ENCODE measurements around the gene ARVCF. TPM values are rescaled to one million over a fixed set of nuclear protein-coding genes. Genes with fewer than 3 reads are reported as not detected.

The ARVCF gene, protein sequence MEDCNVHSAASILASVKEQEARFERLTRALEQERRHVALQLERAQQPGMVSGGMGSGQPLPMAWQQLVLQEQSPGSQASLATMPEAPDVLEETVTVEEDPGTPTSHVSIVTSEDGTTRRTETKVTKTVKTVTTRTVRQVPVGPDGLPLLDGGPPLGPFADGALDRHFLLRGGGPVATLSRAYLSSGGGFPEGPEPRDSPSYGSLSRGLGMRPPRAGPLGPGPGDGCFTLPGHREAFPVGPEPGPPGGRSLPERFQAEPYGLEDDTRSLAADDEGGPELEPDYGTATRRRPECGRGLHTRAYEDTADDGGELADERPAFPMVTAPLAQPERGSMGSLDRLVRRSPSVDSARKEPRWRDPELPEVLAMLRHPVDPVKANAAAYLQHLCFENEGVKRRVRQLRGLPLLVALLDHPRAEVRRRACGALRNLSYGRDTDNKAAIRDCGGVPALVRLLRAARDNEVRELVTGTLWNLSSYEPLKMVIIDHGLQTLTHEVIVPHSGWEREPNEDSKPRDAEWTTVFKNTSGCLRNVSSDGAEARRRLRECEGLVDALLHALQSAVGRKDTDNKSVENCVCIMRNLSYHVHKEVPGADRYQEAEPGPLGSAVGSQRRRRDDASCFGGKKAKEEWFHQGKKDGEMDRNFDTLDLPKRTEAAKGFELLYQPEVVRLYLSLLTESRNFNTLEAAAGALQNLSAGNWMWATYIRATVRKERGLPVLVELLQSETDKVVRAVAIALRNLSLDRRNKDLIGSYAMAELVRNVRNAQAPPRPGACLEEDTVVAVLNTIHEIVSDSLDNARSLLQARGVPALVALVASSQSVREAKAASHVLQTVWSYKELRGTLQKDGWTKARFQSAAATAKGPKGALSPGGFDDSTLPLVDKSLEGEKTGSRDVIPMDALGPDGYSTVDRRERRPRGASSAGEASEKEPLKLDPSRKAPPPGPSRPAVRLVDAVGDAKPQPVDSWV
- total RNA-seq = under 1 TPM; 0.50 to 0.70 TPM

DNA sequence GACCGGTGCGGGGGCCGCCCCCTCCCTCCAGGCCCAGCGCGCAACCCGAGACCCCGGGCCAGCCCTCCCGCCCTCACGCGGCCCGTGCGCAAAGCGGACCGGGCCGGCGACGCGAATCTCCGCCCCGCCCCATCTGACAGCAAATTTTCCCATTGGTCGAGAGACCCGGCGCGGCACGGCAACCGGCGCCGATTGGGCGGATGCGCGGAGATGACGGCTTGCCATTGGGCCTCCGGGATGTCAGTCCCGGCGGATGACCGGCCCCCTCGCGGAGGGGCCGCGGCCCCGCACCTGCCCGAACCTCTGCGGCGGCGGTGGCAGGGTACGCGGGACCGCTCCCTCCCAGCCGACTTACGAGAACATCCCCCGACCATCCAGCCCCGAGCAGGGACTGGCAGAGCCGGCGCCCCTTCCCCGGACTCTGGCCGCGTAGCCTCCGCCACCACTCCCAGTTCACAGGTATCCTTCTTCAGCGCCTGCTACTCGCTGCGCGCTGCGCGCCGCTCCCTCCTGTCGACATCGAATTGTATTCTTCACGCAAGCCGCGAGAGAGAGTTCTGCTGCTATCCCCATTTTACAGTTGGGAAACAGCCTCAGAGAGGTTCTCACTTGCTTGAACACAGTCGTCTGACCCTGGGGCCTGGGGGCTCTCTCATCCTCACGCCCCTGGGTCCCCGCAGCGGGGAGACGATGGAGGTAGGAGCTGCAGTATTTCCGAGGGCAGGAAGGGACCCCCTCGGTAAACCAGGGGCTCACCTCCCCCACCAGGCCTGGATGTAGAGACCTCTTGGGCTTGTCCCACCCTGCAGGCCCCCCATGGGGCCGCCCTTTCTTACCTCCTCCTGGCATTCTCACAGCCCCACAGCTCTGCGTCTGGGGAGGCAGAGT is at the start of gene ARVCF:
TSS of gene ARVCF (minus strand) at position 90 of the 888 bp plus-strand sequence. CDS start 26,029 bp downstream, outside the sequence.
- Mint-ChIP-seq H3K36me3 (no peaks in the 10 kb centered on the region), H3K27me3 (peaks cover 37% of the 10 kb centered on the region), H3K9me3 (ENCODE audit: low read depth) (no peaks in the 10 kb centered on the region), H3K4me1 (peaks cover 19% of the 10 kb centered on the region), H3K4me3 (peak within 1 kb of the TSS; percentile 72), H3K27ac (no peak within 1 kb of the TSS)
- ATAC-seq (peak; percentile 77), DNase-seq (peak; percentile 92)
- CTCF ChIA-PET = interaction anchor here (0.9 to 1.1 kb wide), 2 partner anchors 46 to 94 kb away, joined by 3 read pairs; no protein-coding TSS in a partner anchor

DNA sequence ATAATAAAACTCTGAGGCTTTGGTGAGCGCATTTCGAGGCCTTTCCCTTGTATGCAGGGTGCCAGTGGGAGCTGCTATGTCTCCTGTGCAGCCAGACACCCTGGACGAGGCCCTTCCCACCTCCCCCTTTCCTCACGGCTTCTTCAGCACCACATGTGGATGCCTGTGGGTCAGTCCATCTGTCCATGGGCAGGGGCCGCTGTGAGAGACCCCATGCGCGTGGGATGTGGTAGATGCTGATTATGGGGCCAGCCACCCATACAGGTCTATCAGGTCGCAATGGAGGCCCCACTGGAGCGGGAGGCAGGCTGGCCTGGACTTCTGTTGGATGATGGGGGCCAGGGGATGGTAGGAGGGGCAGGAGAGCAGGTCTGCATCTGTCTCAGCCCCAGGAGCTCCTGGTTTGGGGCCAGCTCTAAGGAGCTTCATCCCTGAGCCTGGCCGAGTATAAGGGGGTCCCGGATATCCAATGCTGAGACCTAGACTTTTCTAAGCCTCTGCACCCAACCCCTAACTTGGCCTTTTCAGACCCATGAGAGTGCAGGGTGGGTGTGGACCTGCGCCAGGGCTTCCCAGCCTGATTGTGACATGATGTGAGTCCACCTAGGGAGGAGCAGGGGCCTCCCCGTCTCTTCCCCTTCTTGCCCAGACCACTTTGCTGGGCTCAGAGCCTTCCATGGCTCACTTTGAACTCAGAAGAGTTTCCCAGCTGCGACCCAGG is 49.4 kb upstream of the ARVCF start:
- peaks cover 3% of the 10 kb centered on the region for H3K36me3 Mint-ChIP-seq
- H3K27me3 Mint-ChIP-seq = no peaks in the 10 kb centered on the region
- H3K9me3 Mint-ChIP-seq (ENCODE audit: low read depth) = no peaks in the 10 kb centered on the region
- ATAC-seq = no peak
- CTCF ChIA-PET = interaction anchor here (1.1 kb wide), 1 partner anchor 52 kb away, joined by 3 read pairs; no protein-coding TSS in a partner anchor
- H3K27ac Mint-ChIP-seq = no peak overlapping the region
- H3K4me1 Mint-ChIP-seq = no peaks in the 10 kb centered on the region
- no peak overlapping the region for H3K4me3 Mint-ChIP-seq
- DNase-seq = no peak

DNA sequence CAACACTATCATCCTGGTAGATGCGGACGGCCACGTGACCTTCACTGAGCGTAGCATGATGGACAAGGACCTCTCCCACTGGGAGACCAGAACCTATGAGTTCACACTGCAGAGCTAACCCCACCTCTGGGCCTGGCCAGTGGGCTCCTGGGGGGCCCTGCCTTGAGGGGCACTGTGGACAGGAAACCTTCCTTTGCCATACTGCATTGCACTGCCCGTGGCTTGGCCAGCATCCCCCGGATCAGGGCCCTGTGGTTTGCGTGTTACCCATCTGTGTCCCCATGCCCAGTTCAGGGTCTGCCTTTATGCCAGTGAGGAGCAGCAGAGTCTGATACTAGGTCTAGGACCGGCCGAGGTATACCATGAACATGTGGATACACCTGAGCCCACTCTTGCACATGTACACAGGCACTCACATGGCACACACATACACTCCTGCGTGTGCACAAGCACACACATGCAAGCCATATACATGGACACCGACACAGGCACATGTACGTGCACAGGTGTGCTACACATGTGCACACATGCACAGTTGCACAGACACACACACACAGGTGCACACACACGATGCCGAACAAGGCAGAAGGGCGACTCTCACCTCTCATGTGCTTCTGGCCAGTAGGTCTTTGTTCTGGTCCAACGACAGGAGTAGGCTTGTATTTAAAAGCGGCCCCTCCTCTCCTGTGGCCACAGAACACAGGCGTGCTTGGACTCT is 48.1 kb upstream of the ARVCF start:
- Mint-ChIP-seq H3K4me1 (peaks cover 2% of the 10 kb centered on the region), H3K27me3 (no peaks in the 10 kb centered on the region), H3K36me3 (peaks cover 3% of the 10 kb centered on the region), H3K27ac (no peak overlapping the region), H3K4me3 (no peak overlapping the region), H3K9me3 (ENCODE audit: low read depth) (no peaks in the 10 kb centered on the region)
- ATAC-seq (no peak), DNase-seq (no peak)
- CTCF ChIA-PET = no interaction called here

DNA sequence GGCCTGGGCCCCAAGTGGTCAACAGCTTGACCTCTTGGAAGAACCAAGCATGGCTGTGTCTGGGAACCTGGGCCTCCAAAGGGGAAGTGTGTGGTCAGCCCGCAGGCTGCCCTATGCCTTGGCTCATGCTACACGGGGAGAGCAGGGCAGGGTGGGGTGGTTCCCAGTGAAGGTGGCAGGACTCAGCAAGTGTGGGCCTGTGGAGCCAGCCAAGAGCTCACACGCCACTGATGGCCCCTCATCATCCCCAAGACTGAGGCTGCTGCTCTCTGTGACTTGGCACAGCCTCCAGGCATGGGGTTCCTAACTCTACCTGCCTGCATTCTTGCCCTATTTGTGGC is 47.5 kb upstream of the ARVCF start:
- no peak for DNase-seq
- CTCF ChIA-PET = no interaction called here
- peaks cover 3% of the 10 kb centered on the region for H3K36me3 Mint-ChIP-seq
- H3K9me3 Mint-ChIP-seq (ENCODE audit: low read depth) = no peaks in the 10 kb centered on the region
- H3K27me3 Mint-ChIP-seq = no peaks in the 10 kb centered on the region
- no peak for ATAC-seq
- H3K27ac Mint-ChIP-seq = no peak overlapping the region
- H3K4me1 Mint-ChIP-seq = peaks cover 8% of the 10 kb centered on the region
- no peak overlapping the region for H3K4me3 Mint-ChIP-seq

DNA sequence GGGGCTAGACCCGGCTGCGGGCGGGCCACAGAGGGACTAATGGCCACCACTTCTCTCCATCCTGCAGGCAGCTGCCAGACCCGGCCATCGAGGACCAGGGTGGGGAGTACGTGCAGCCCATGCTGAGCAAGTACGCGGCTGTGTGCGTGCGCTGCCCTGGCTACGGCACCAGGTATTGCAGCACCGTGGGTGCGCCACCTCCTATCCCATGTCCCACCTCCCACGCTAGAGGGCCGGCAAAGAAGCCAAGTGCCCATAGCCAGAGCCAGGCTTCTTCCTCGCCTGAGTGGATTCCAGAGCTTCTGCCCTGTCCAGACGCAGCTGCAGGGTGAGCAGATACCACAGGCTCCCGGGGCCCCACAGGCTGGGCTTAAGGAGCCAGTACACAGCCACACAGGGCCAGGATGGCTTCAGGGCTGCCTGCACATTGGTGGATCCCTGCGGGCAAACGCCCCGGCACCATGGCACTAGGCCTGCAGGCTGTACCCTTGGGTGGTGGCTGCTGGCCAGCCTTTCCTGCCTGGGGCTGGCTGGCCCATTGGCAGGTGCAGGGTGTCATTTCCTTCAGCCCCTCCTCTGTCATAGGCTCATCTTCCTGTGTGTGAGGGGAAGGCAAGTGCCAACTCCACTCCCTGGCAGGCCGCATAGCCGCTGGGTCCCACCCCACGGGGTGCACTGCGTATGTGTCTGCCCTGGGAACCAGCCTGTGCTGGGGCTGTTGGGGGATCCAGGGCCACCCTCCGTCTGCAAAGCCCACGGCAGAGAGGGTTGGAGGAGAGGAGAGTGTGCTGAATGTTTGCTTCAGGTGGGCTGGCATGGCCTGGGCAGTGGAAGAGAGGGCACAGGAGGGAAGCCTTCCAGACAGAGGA is 46.9 kb upstream of the ARVCF start:
- CTCF ChIA-PET = no interaction called here
- DNase-seq (no peak), ATAC-seq (no peak)
- H3K27ac Mint-ChIP-seq = no peak overlapping the region
- H3K9me3 Mint-ChIP-seq (ENCODE audit: low read depth) = no peaks in the 10 kb centered on the region
- no peak overlapping the region for H3K4me3 Mint-ChIP-seq
- no peaks in the 10 kb centered on the region for H3K27me3 Mint-ChIP-seq
- peaks cover 8% of the 10 kb centered on the region for H3K36me3 Mint-ChIP-seq
- peaks cover 14% of the 10 kb centered on the region for H3K4me1 Mint-ChIP-seq

DNA sequence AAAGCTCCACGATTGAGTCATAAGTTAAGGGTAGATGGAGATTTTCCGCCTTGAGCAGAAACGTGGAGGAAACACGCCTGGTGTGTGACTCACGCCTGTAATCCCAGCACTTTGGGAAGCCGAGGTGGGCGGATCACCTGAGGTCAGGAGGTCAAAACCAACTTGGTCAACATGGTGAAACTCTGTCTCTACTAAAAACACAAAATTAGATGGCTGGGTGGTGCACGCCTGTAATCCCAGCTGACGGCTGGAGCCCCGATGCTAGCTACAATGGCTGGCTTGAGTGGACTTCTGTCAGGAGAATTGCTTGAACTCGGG is 46.1 kb upstream of the ARVCF start:
- no peaks in the 10 kb centered on the region for H3K9me3 Mint-ChIP-seq (ENCODE audit: low read depth)
- CTCF ChIA-PET = interaction anchor here (0.6 to 0.7 kb wide), 2 partner anchors 11 to 372 kb away, joined by 3 to 4 read pairs; no protein-coding TSS in a partner anchor
- DNase-seq (no peak), ATAC-seq (no peak)
- H3K27me3 Mint-ChIP-seq = no peaks in the 10 kb centered on the region
- peaks cover 14% of the 10 kb centered on the region for H3K4me1 Mint-ChIP-seq
- H3K4me3 Mint-ChIP-seq = no peak overlapping the region
- H3K36me3 Mint-ChIP-seq = peaks cover 13% of the 10 kb centered on the region
- H3K27ac Mint-ChIP-seq = no peak overlapping the region

DNA sequence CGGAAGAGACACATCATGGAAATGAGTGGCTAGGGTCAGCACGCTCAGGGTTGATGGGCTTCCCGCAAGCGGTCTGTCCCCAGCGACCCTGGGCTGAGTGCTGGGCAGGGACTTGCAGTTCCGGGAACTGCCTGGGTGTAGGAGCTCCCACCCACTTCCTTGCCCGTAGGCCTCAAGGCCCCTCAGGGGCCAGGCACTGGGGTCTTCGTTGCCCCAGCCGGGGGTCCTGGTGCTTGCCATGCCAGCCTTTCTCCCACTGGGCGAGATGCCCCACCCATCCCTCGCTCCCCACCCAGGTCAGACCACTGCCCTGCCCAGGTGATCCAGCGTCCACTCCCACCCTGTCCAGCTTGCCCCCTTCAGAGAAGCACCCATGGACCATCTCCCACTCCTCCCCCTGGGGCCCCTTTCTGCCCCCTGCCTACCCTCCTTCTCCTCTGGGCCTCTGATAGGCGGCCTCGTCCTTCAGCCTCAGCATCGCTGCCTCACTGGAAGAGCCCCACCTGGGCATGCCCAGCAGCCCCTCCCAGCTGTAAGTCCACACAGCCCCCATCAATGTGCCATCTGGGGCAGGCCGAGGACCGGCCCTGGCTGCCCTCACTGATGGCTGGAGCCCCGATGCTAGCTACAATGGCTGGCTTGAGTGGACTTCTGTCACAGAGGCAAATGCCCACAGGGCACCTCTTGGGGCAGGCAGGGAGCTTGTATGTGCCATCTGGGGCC is 45.6 kb upstream of the ARVCF start:
- H3K9me3 Mint-ChIP-seq (ENCODE audit: low read depth) = no peaks in the 10 kb centered on the region
- no peak for ATAC-seq
- peaks cover 14% of the 10 kb centered on the region for H3K4me1 Mint-ChIP-seq
- CTCF ChIA-PET = interaction anchor here (0.6 to 0.7 kb wide), 2 partner anchors 11 to 372 kb away, joined by 3 to 4 read pairs; no protein-coding TSS in a partner anchor
- H3K27ac Mint-ChIP-seq = no peak overlapping the region
- peaks cover 13% of the 10 kb centered on the region for H3K36me3 Mint-ChIP-seq
- no peak for DNase-seq
- no peaks in the 10 kb centered on the region for H3K27me3 Mint-ChIP-seq
- no peak overlapping the region for H3K4me3 Mint-ChIP-seq

DNA sequence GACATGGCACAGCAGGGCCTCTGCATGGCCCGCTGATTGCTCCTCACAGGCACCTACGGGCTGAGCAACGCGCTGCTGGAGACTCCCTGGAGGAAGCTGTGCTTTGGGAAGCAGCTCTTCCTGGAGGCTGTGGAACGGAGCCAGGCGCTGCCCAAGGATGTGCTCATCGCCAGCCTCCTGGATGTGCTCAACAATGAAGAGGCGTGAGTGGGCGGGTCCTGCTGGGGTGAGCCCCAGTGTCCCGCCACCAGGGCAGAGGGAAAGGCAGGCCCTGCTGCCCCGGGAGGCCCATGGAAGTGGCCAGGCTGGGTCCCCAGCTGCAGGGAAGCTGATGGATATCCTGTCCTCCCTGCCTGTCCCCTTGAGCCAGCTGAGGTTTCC is 44.8 kb upstream of the ARVCF start:
- Mint-ChIP-seq H3K36me3 (peaks cover 13% of the 10 kb centered on the region), H3K27ac (no peak overlapping the region), H3K4me3 (no peak overlapping the region), H3K9me3 (ENCODE audit: low read depth) (no peaks in the 10 kb centered on the region), H3K4me1 (peaks cover 14% of the 10 kb centered on the region), H3K27me3 (no peaks in the 10 kb centered on the region)
- CTCF ChIA-PET = no interaction called here
- DNase-seq (no peak), ATAC-seq (no peak)

DNA sequence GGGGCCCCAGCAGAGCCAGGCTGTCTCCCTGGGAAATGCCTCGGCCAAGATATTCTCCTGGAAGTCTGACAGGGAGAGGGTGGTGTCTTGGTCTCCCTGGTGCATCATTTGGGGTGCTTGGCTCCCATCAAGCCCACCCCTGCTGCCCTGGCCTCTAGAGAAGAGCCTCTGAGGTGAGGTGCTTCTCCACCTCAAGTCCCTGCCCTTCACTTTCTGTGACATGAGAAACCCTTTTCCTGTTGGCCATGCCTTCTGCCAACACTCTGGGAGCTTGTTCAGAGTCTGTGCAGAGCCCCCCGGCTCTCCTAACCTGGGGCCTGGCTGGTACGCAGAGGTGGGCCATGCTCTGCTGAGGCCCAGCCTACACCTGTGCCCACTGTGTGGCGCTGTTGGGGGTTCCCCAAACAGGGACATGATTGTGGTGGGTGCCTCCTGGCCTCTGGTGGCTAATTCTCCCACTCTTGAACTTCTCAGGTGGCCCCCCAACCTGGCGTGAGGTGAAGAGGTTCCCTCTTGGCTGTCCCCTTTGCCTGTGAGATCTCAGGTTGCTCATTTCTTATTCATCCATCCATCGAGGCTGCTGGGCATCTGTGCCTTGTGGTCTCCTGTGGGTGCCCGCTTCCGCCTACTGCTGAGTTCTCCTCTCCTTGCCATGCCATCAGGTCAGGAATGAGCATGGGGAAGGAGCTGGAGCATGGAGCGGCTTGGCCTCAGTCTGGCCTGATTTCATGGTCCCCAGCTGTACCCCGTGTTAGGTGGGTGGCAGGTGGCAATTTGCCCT is 44.3 kb upstream of the ARVCF start:
- no peak for DNase-seq
- Mint-ChIP-seq H3K27ac (no peak overlapping the region), H3K36me3 (peaks cover 15% of the 10 kb centered on the region), H3K4me1 (peaks cover 14% of the 10 kb centered on the region), H3K27me3 (no peaks in the 10 kb centered on the region), H3K9me3 (ENCODE audit: low read depth) (no peaks in the 10 kb centered on the region), H3K4me3 (no peak overlapping the region)
- no peak for ATAC-seq
- CTCF ChIA-PET = interaction anchor here (1.4 kb wide), 1 partner anchor 14 kb away, joined by 3 read pairs; no protein-coding TSS in a partner anchor

DNA sequence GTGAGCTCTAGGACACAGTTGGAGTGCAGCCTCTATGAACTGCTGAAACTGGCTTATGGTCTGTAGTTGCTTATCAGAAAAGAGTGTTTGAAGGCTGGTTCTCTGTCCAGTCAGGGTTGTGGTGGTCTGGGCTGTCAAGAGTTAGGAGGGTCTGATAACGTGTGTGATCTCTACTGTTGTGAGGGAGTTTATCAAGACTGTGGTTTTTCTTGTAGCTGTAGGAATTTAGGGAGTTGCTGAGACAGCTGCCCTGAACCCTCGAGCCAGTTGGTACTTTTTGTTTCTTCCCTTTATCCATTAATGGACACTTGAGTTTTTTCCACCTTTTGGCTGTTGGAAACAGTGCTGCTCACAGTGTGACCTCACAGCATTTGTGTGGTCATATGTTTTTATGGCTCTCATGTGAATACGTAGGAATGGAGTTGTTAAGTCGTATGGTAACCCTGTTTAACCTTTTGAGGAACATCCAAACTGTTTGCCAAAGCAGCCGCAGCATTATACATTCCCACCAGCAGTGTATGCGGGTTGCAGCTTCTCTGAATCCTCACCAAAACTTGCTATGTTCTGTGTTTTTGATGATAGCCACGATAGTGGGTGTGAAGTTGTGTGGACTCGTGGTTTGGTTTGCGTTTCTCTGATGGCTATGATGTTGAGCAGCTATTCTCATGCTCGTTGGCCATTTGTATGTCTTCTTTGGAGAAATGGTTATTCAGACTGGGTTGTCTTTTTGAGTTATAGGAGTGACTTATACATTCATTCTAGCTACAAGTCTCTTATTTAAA is 42.6 kb upstream of the ARVCF start:
- H3K9me3 Mint-ChIP-seq (ENCODE audit: low read depth) = no peaks in the 10 kb centered on the region
- CTCF ChIA-PET = interaction anchor here (0.7 to 1.4 kb wide), 3 partner anchors 16 to 81 kb away, joined by 3 to 5 read pairs (median 3); no protein-coding TSS in a partner anchor
- H3K4me1 Mint-ChIP-seq = peaks cover 14% of the 10 kb centered on the region
- H3K36me3 Mint-ChIP-seq = peaks cover 15% of the 10 kb centered on the region
- no peak overlapping the region for H3K4me3 Mint-ChIP-seq
- H3K27ac Mint-ChIP-seq = peak overlapping the region; percentile 50
- DNase-seq (no peak), ATAC-seq (no peak)
- no peaks in the 10 kb centered on the region for H3K27me3 Mint-ChIP-seq
